Astrocyte of the cerebellum (primary cell): ENCODE data around the gene AOAH.

ENCODE experiments used
- DNase-seq: peaks from one replicate; pipeline ENCODE4 v3.0.0-alpha.2; 2011; ENCODE audit warnings: low read depth
- H3K4me3 ChIP-seq: 2 replicates; pipeline ENCODE4 v1.5.1; 2011; ENCODE audit warnings: mild to moderate bottlenecking, low read depth, low read length, moderate library complexity
- in situ Hi-C: cut with HindIII; loops from 2 replicates; pipeline ENCODE4 v1.10.0; 2017; ENCODE audit warnings: low sequenced_read_pairs
- TF ChIP-seq, protein P1 (sequence below): IDR thresholded peaks from 2 replicates; pipeline ENCODE4 v1.5.1; 2012; ENCODE audit warnings: low read length, low read depth, moderate library complexity, mild to moderate bottlenecking; ENCODE audit errors: missing control alignments

AOAH gene

DNA sequence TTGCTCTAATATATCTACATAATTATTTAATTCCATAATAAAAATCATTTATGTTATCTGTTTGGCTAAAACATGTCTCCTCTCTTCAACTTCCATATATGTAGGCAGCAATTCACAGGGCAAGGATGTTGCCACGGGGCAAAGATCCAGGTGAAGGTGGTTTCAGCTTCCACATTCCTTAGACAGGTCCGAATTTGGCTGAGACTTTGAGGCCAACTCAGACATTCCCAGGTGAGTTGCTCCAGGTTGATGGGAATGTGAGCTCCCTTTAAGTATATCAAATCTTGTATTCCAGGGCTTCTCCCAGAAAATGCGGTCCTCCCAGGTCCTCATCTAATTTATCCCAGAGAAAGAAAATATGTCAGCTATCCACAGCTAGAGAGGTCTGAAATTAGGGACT lies 15.1 kb upstream of the AOAH start:
- no peak overlapping the region for H3K4me3 ChIP-seq
- no peak for DNase-seq
- in situ Hi-C loops, result no loop called here
- TF ChIP-seq, protein P1, sequence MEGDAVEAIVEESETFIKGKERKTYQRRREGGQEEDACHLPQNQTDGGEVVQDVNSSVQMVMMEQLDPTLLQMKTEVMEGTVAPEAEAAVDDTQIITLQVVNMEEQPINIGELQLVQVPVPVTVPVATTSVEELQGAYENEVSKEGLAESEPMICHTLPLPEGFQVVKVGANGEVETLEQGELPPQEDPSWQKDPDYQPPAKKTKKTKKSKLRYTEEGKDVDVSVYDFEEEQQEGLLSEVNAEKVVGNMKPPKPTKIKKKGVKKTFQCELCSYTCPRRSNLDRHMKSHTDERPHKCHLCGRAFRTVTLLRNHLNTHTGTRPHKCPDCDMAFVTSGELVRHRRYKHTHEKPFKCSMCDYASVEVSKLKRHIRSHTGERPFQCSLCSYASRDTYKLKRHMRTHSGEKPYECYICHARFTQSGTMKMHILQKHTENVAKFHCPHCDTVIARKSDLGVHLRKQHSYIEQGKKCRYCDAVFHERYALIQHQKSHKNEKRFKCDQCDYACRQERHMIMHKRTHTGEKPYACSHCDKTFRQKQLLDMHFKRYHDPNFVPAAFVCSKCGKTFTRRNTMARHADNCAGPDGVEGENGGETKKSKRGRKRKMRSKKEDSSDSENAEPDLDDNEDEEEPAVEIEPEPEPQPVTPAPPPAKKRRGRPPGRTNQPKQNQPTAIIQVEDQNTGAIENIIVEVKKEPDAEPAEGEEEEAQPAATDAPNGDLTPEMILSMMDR, result no peak

- in situ Hi-C loops, result no loop called here
- no peak for DNase-seq
- TF ChIP-seq, protein P1, result no peak
- no peak overlapping the region for H3K4me3 ChIP-seq
These were observed 12.6 kb upstream of the AOAH start for GRCh38 chr7:36736899-36737211.

- TF ChIP-seq, protein P1, result no peak
- no peak overlapping the region for H3K4me3 ChIP-seq
- in situ Hi-C loops, result no loop called here
- no peak for DNase-seq
These were observed 12.0 kb upstream of the AOAH start for GRCh38 chr7:36736090-36736898.

- in situ Hi-C loops, result no loop called here
- peak; percentile 40 for DNase-seq
- H3K4me3 ChIP-seq, result no peak overlapping the region
- TF ChIP-seq, protein P1, result no peak
These were observed 10.9 kb upstream of the AOAH start for GRCh38 chr7:36735172-36735571.

DNA sequence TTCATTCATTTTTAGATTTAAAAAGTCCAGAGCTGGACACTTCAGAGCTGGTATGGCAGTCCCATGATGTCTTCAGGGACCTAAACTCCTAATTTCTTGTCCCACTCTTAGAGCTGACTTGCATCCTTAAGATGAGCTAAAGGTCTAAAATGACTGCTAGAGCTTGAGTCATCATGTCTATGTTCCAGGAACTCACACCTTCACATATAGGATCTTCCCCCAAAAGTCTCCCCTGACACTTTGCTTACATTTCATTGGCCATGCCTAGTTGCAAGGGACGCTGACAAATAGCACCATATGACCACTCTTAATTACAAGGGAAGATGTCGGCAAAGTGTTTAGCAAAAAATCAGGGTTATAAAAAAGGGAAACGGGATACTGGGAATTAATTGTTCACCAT lies 10.4 kb upstream of the AOAH start:
- in situ Hi-C loops, result no loop called here
- no peak for DNase-seq
- H3K4me3 ChIP-seq, result no peak overlapping the region
- TF ChIP-seq, protein P1, result no peak

GRCh38 chr7:36733411-36733810 lies 9.1 kb upstream of the AOAH start:
- in situ Hi-C loops, result no loop called here
- H3K4me3 ChIP-seq, result no peak overlapping the region
- no peak for DNase-seq
- TF ChIP-seq, protein P1, result no peak
